OCI-LY1 (cell line): Measurements from ENCODE around the gene ING4.

Experiments used
- CTCF ChIP-seq: fragments of 200-600 bp; sonication (generic), shearing (Covaris generic); IDR thresholded peaks from 2 replicates; pipeline ENCODE4 v1.5.1; 2017; ENCODE audit warnings: mild to moderate bottlenecking, antibody characterized with exemption, low read length, moderate library complexity, mixed read lengths
- EZH2 ChIP-seq: fragments of 200-600 bp; sonication (generic), shearing (Covaris generic); IDR thresholded peaks from 2 replicates; pipeline ENCODE4 v1.8.0; 2017; ENCODE audit warnings: borderline replicate concordance, mixed run types, mild to moderate bottlenecking, antibody characterized with exemption, low read length, moderate library complexity, mixed read lengths

- TF ChIP-seq CTCF (no peak), EZH2 (no peak)
These were observed 46.1 kb upstream of the ING4 start for GRCh38 chr12:6708960-6709394.
